Activated T-helper 17 cell treated with anti-CD3 and anti-CD28 coated beads, Interleukin-2, amount 50 U/mL, for 72 hours (primary cell): ENCODE data around the gene PSME4. TPM values are rescaled to one million over a fixed set of nuclear protein-coding genes. Genes with fewer than 3 reads are reported as not detected.

Experiments
- ATAC-seq: fragments of 150-1000 bp; cut with Tn5 transposase; replicated peaks from 2 replicates; pipeline ENCODE4 v1.10.0; 2021; ENCODE audit warnings: mild to moderate bottlenecking, moderate library complexity
- H3K27ac Mint-ChIP-seq: one replicate; pipeline ENCODE4 v1.8.0; 2022; ENCODE audit warnings: mixed read lengths
- H3K27me3 Mint-ChIP-seq: one replicate; pipeline ENCODE4 v1.8.0; 2022; ENCODE audit warnings: mixed read lengths
- H3K36me3 Mint-ChIP-seq: one replicate; pipeline ENCODE4 v1.8.0; 2022; ENCODE audit warnings: low read depth, mild to moderate bottlenecking, mixed read lengths
- H3K4me1 Mint-ChIP-seq: one replicate; pipeline ENCODE4 v1.8.0; 2022; ENCODE audit warnings: mixed read lengths
- H3K4me3 Mint-ChIP-seq: one replicate; pipeline ENCODE4 v1.8.0; 2022; ENCODE audit warnings: mild to moderate bottlenecking, mixed read lengths
- H3K9me3 Mint-ChIP-seq: one replicate; pipeline ENCODE4 v1.8.0; 2022; ENCODE audit warnings: mixed read lengths
- total RNA-seq, 2 donors: library from RNA; stranded (reverse); gene quantifications; one replicate each; pipeline ENCODE4 v1.2.3, GENCODE V29; 2022

Gene PSME4
- total RNA-seq, 2 donors from 2014 or later, result 30.9 to 47.9 TPM

GRCh38 chr2:53884883-53885282, 85.9 kb downstream of the PSME4 start:
- peak; percentile 63 for ATAC-seq
- Mint-ChIP-seq H3K27me3 (no peaks in the 10 kb centered on the region), H3K9me3 (no peaks in the 10 kb centered on the region), H3K27ac (no peak overlapping the region), H3K4me1 (peaks cover 11% of the 10 kb centered on the region), H3K4me3 (no peak overlapping the region), H3K36me3 (peaks cover 91% of the 10 kb centered on the region)

- H3K27me3 Mint-ChIP-seq, result no peaks in the 10 kb centered on the region
These were observed 88.8 kb downstream of the PSME4 start for GRCh38 chr2:53881986-53882385.

GRCh38 chr2:53881360-53881759, 89.4 kb downstream of the PSME4 start:
- H3K4me1 Mint-ChIP-seq, result peaks cover 5% of the 10 kb centered on the region
- no peak for ATAC-seq
- H3K4me3 Mint-ChIP-seq, result no peak overlapping the region
- no peaks in the 10 kb centered on the region for H3K27me3 Mint-ChIP-seq
- no peaks in the 10 kb centered on the region for H3K9me3 Mint-ChIP-seq
- no peak overlapping the region for H3K27ac Mint-ChIP-seq
- peaks cover 83% of the 10 kb centered on the region for H3K36me3 Mint-ChIP-seq

More at GRCh38 chr2:53881986-53882385, 88.8 kb downstream of the PSME4 start:
- H3K9me3 Mint-ChIP-seq, result no peaks in the 10 kb centered on the region
- peaks cover 89% of the 10 kb centered on the region for H3K36me3 Mint-ChIP-seq
- no peak overlapping the region for H3K4me3 Mint-ChIP-seq
- H3K27ac Mint-ChIP-seq, result no peak overlapping the region
- peaks cover 10% of the 10 kb centered on the region for H3K4me1 Mint-ChIP-seq
- ATAC-seq, result no peak

GRCh38 chr2:53880756-53881155, 90.0 kb downstream of the PSME4 start:
- peak; percentile 50 for ATAC-seq
- H3K27ac Mint-ChIP-seq, result peak overlapping the region; percentile 36
- H3K9me3 Mint-ChIP-seq, result no peaks in the 10 kb centered on the region
- H3K27me3 Mint-ChIP-seq, result no peaks in the 10 kb centered on the region
- H3K4me1 Mint-ChIP-seq, result peaks cover 5% of the 10 kb centered on the region
- H3K4me3 Mint-ChIP-seq, result no peak overlapping the region
- H3K36me3 Mint-ChIP-seq, result peaks cover 83% of the 10 kb centered on the region

- Mint-ChIP-seq H3K27me3 (no peaks in the 10 kb centered on the region), H3K36me3 (peaks cover 80% of the 10 kb centered on the region), H3K4me1 (no peaks in the 10 kb centered on the region), H3K4me3 (no peak overlapping the region), H3K9me3 (no peaks in the 10 kb centered on the region), H3K27ac (no peak overlapping the region)
- no peak for ATAC-seq
These were observed 93.2 kb downstream of the PSME4 start for GRCh38 chr2:53877556-53877955.

- no peak overlapping the region for H3K27ac Mint-ChIP-seq
- H3K9me3 Mint-ChIP-seq, result no peaks in the 10 kb centered on the region
- H3K4me1 Mint-ChIP-seq, result no peaks in the 10 kb centered on the region
- H3K4me3 Mint-ChIP-seq, result no peak overlapping the region
- peaks cover 80% of the 10 kb centered on the region for H3K36me3 Mint-ChIP-seq
- no peak for ATAC-seq
- H3K27me3 Mint-ChIP-seq, result no peaks in the 10 kb centered on the region
These were observed 93.7 kb downstream of the PSME4 start for GRCh38 chr2:53877112-53877511.

- no peak for ATAC-seq
- H3K36me3 Mint-ChIP-seq, result peaks cover 72% of the 10 kb centered on the region
- H3K27me3 Mint-ChIP-seq, result no peaks in the 10 kb centered on the region
- H3K27ac Mint-ChIP-seq, result no peak overlapping the region
- no peaks in the 10 kb centered on the region for H3K9me3 Mint-ChIP-seq
- no peak overlapping the region for H3K4me3 Mint-ChIP-seq
- H3K4me1 Mint-ChIP-seq, result no peaks in the 10 kb centered on the region
These were observed 96.3 kb downstream of the PSME4 start for GRCh38 chr2:53874401-53874950.

- Mint-ChIP-seq H3K4me3 (no peak overlapping the region), H3K27ac (no peak overlapping the region), H3K9me3 (no peaks in the 10 kb centered on the region), H3K4me1 (no peaks in the 10 kb centered on the region), H3K27me3 (no peaks in the 10 kb centered on the region), H3K36me3 (peaks cover 68% of the 10 kb centered on the region)
- no peak for ATAC-seq
These were observed 103.0 kb downstream of the PSME4 start for GRCh38 chr2:53867773-53868172.

GRCh38 chr2:53867169-53867568, 103.6 kb downstream of the PSME4 start:
- H3K9me3 Mint-ChIP-seq, result no peaks in the 10 kb centered on the region
- H3K27me3 Mint-ChIP-seq, result no peaks in the 10 kb centered on the region
- no peak for ATAC-seq
- no peaks in the 10 kb centered on the region for H3K4me1 Mint-ChIP-seq
- no peak overlapping the region for H3K4me3 Mint-ChIP-seq
- no peak overlapping the region for H3K27ac Mint-ChIP-seq
- H3K36me3 Mint-ChIP-seq, result peaks cover 65% of the 10 kb centered on the region

- H3K4me1 Mint-ChIP-seq, result no peaks in the 10 kb centered on the region
- no peak for ATAC-seq
- no peak overlapping the region for H3K27ac Mint-ChIP-seq
- peaks cover 71% of the 10 kb centered on the region for H3K36me3 Mint-ChIP-seq
- H3K9me3 Mint-ChIP-seq, result no peaks in the 10 kb centered on the region
- no peak overlapping the region for H3K4me3 Mint-ChIP-seq
- no peaks in the 10 kb centered on the region for H3K27me3 Mint-ChIP-seq
These were observed 104.8 kb downstream of the PSME4 start for GRCh38 chr2:53865962-53866361.

GRCh38 chr2:53865264-53865663, 105.5 kb downstream of the PSME4 start:
- ATAC-seq, result no peak
- H3K4me3 Mint-ChIP-seq, result no peak overlapping the region
- peaks cover 76% of the 10 kb centered on the region for H3K36me3 Mint-ChIP-seq
- H3K4me1 Mint-ChIP-seq, result no peaks in the 10 kb centered on the region
- no peaks in the 10 kb centered on the region for H3K27me3 Mint-ChIP-seq
- H3K9me3 Mint-ChIP-seq, result no peaks in the 10 kb centered on the region
- H3K27ac Mint-ChIP-seq, result no peak overlapping the region

- Mint-ChIP-seq H3K9me3 (no peaks in the 10 kb centered on the region), H3K4me1 (no peaks in the 10 kb centered on the region), H3K36me3 (peaks cover 62% of the 10 kb centered on the region), H3K27ac (no peak overlapping the region), H3K4me3 (no peak overlapping the region), H3K27me3 (no peaks in the 10 kb centered on the region)
- ATAC-seq, result no peak
These were observed 107.1 kb downstream of the PSME4 start for GRCh38 chr2:53863538-53864227.

- no peaks in the 10 kb centered on the region for H3K9me3 Mint-ChIP-seq
- no peaks in the 10 kb centered on the region for H3K27me3 Mint-ChIP-seq
- ATAC-seq, result no peak
- H3K27ac Mint-ChIP-seq, result no peak overlapping the region
- H3K4me1 Mint-ChIP-seq, result no peaks in the 10 kb centered on the region
- H3K36me3 Mint-ChIP-seq, result peaks cover 48% of the 10 kb centered on the region
- H3K4me3 Mint-ChIP-seq, result no peak overlapping the region
These were observed 109.0 kb downstream of the PSME4 start for GRCh38 chr2:53861824-53862223.

GRCh38 chr2:53859206-53860181, 111.3 kb downstream of the PSME4 start, which contains the start of gene GPR75:
GPR75 (minus strand) TSS chr2:53859967; CDS start chr2:53854756, 5,211 bp downstream.
- H3K9me3 Mint-ChIP-seq, result no peaks in the 10 kb centered on the region
- H3K27me3 Mint-ChIP-seq, result no peaks in the 10 kb centered on the region
- no peak within 1 kb of the TSS for H3K4me3 Mint-ChIP-seq
- no peaks in the 10 kb centered on the region for H3K4me1 Mint-ChIP-seq
- ATAC-seq, result no peak
- H3K36me3 Mint-ChIP-seq, result peaks cover 28% of the 10 kb centered on the region
- H3K27ac Mint-ChIP-seq, result no peak within 1 kb of the TSS
